IMR-90 (cell line): ENCODE data around the gene HNRNPC. TPM values are rescaled to one million over a fixed set of nuclear protein-coding genes. Genes with fewer than 3 reads are reported as not detected.

Experiments used
- ATAC-seq: fragments of 200-7000 bp; cut with Tn5 transposase; 2 replicates; pipeline ENCODE4 v1.9.1; 2020; ENCODE audit warnings: low read depth, mild to moderate bottlenecking, moderate library complexity
- BruUV-seq: library from RNA; stranded (reverse); fragments of 400-500 nt; replicated peaks from 2 replicates; lab custom pipeline; 2021; lab: Mats Ljungman, UMichigan
- CTCF ChIA-PET: fragments of 300-600 bp; formaldehyde crosslinking; extraction: SDS; loops from one replicate; lab custom pipeline; 2021; ENCODE audit warnings: antibody characterized with exemption; lab: Yijun Ruan, JAX
- POLR2A ChIA-PET: fragments of 300-600 bp; sonication (Branson Sonifier 250); formaldehyde crosslinking; loops from one replicate; lab custom pipeline; 2022; ENCODE audit warnings: antibody characterized with exemption; ENCODE audit not compliant: unreplicated experiment; lab: Charles Lee
- DNase-seq: peaks from one replicate; pipeline ENCODE4 v3.0.0; 2013
- H2AFZ ChIP-seq: replicated peaks from 2 replicates; pipeline ENCODE3; 2013; ENCODE audit warnings: low read length, mild to moderate bottlenecking; ENCODE audit not compliant: poor library complexity
- H2AK5ac ChIP-seq: 2 replicates; pipeline ENCODE4 v1.6.1; 2013; ENCODE audit warnings: low read depth, low read length, inconsistent platforms
- H2AK9ac ChIP-seq: replicated peaks from 2 replicates; pipeline ENCODE3; 2013; ENCODE audit warnings: mild to moderate bottlenecking, low read depth, low read length, moderate library complexity; ENCODE audit not compliant: poor library complexity
- H2BK120ac ChIP-seq: 2 replicates; pipeline ENCODE4 v1.6.1; 2013; ENCODE audit warnings: low read depth, low read length, inconsistent platforms
- H2BK15ac ChIP-seq: 3 replicates; pipeline ENCODE4 v1.6.1; 2013; ENCODE audit warnings: low read depth, low read length, inconsistent platforms
- H2BK20ac ChIP-seq: 2 replicates; pipeline ENCODE4 v1.6.1; 2013; ENCODE audit warnings: low read depth, mild to moderate bottlenecking, inconsistent platforms, low read length, moderate library complexity
- H2BK5ac ChIP-seq: 2 replicates; pipeline ENCODE4 v1.6.1; 2013; ENCODE audit warnings: mild to moderate bottlenecking, low read depth, low read length, inconsistent platforms; ENCODE audit not compliant: poor library complexity, severe bottlenecking
- H3K14ac ChIP-seq: replicated peaks from 2 replicates; pipeline ENCODE4 v1.6.1; 2013; ENCODE audit warnings: low read depth, low read length, inconsistent platforms
- H3K18ac ChIP-seq: 2 replicates; pipeline ENCODE4 v1.6.1; 2013; ENCODE audit warnings: low read depth, low read length, control low read depth
- H3K23ac ChIP-seq: 2 replicates; pipeline ENCODE4 v1.6.1; 2013; ENCODE audit warnings: low read depth, low read length, inconsistent platforms
- H3K27ac ChIP-seq: 2 replicates; pipeline ENCODE4 v1.5.1; 2013; ENCODE audit warnings: mild to moderate bottlenecking, control low read depth, low read length; ENCODE audit not compliant: insufficient read depth
- H3K27me3 ChIP-seq: 2 replicates; pipeline ENCODE4 v1.6.1; 2013; ENCODE audit warnings: low read length; ENCODE audit not compliant: control insufficient read depth, insufficient read depth
- H3K36me3 ChIP-seq: 2 replicates; pipeline ENCODE4 v1.6.1; 2013; ENCODE audit warnings: low read length, mixed read lengths; ENCODE audit not compliant: control insufficient read depth, insufficient read depth
- H3K4ac ChIP-seq: 2 replicates; pipeline ENCODE4 v1.6.1; 2013; ENCODE audit warnings: low read depth, low read length, inconsistent platforms
- H3K4me1 ChIP-seq: 2 replicates; pipeline ENCODE4 v1.6.1; 2013; ENCODE audit warnings: low read length, mixed read lengths; ENCODE audit not compliant: control insufficient read depth, insufficient read depth
- H3K4me2 ChIP-seq: 2 replicates; pipeline ENCODE4 v1.6.1; 2013; ENCODE audit warnings: low read depth, mild to moderate bottlenecking, control low read depth, low read length, moderate library complexity
- H3K4me3 ChIP-seq: 2 replicates; pipeline ENCODE4 v1.5.1; 2013; ENCODE audit warnings: low read depth, mild to moderate bottlenecking, control low read depth, low read length, moderate library complexity; ENCODE audit not compliant: insufficient read depth
- H3K56ac ChIP-seq: 2 replicates; pipeline ENCODE4 v1.6.1; 2013; ENCODE audit warnings: low read length, inconsistent platforms; ENCODE audit not compliant: insufficient read depth; ENCODE audit errors: extremely low read depth
- H3K79me1 ChIP-seq, 2 experiments: 2 replicates each; pipeline ENCODE4 v1.6.1; 2013; ENCODE audit warnings: low read length in 2 of 2, inconsistent platforms in 1 of 2, low read depth in 1 of 2
- H3K9ac ChIP-seq: 2 replicates; pipeline ENCODE4 v1.6.1; 2013; ENCODE audit warnings: low read depth, low read length, control low read depth
- H3K9me1 ChIP-seq: 2 replicates; pipeline ENCODE4 v1.6.1; 2013; ENCODE audit warnings: low read length, inconsistent platforms; ENCODE audit not compliant: insufficient read depth
- H3K9me3 ChIP-seq: 2 replicates; pipeline ENCODE4 v1.6.1; 2013; ENCODE audit warnings: low read length; ENCODE audit not compliant: control insufficient read depth, insufficient read depth
- H4K20me1 ChIP-seq: 2 replicates; pipeline ENCODE4 v1.6.1; 2013; ENCODE audit warnings: low read length, inconsistent platforms; ENCODE audit not compliant: insufficient read depth
- H4K5ac ChIP-seq: 2 replicates; pipeline ENCODE4 v1.6.1; 2013; ENCODE audit warnings: mild to moderate bottlenecking, low read depth, low read length, control low read depth
- H4K8ac ChIP-seq, 2 experiments: 2 replicates each; pipeline ENCODE4 v1.6.1; 2013; ENCODE audit warnings: low read depth in 2 of 2, low read length in 2 of 2, control low read depth in 1 of 2, inconsistent platforms in 1 of 2
- H4K91ac ChIP-seq: 2 replicates; pipeline ENCODE4 v1.6.1; 2013; ENCODE audit warnings: low read depth, low read length, inconsistent platforms; ENCODE audit not compliant: insufficient read depth
- BHLHE40 ChIP-seq: fragments of 150-350 bp; IDR thresholded peaks from 2 replicates; pipeline ENCODE4 v1.6.1; 2016; ENCODE audit warnings: mild to moderate bottlenecking, low read depth, low read length
- CEBPB ChIP-seq: IDR thresholded peaks from 2 replicates; pipeline ENCODE4 v1.6.1; 2012; ENCODE audit warnings: low read depth, low read length, improper control_type of control experiment
- FOS ChIP-seq: fragments of 150-350 bp; IDR thresholded peaks from 2 replicates; pipeline ENCODE4 v1.6.1; 2016; ENCODE audit warnings: low read depth, low read length
- MAFK ChIP-seq: IDR thresholded peaks from 2 replicates; pipeline ENCODE4 v1.6.1; 2012; ENCODE audit warnings: low read depth, low read length, improper control_type of control experiment
- MXI1 ChIP-seq: IDR thresholded peaks from 2 replicates; pipeline ENCODE4 v1.6.1; 2012; ENCODE audit warnings: low read depth, mild to moderate bottlenecking, low read length, moderate library complexity, borderline replicate concordance
- NFE2L2 ChIP-seq: fragments of 150-350 bp; IDR thresholded peaks from 2 replicates; pipeline ENCODE4 v1.6.1; 2016; ENCODE audit warnings: low read depth, mild to moderate bottlenecking, low read length
- RFX5 ChIP-seq: IDR thresholded peaks from 2 replicates; pipeline ENCODE4 v1.8.0; 2012; ENCODE audit warnings: low read depth, mild to moderate bottlenecking, low read length, moderate library complexity
- SMC3 ChIP-seq: fragments of 150-350 bp; IDR thresholded peaks from 2 replicates; pipeline ENCODE4 v1.6.1; 2016; ENCODE audit warnings: low read depth, mild to moderate bottlenecking, antibody characterized with exemption, low read length, moderate library complexity
- WGBS, 2 experiments: methylation state at CpG; one replicate each; pipeline versions ENCODE4 v1.1.5 to v1.1.7; 2013; ENCODE audit warnings: missing lambda C conversion rate in 2 of 2; ENCODE audit not compliant: insufficient read length in 1 of 2; ENCODE audit errors: extremely low coverage in 2 of 2; 5-methylcytosine and 5-hydroxymethylcytosine counted together
- dilution Hi-C: fragments of 300-500 bp; cut with HindIII; formaldehyde crosslinking; loops from one replicate; pipeline ENCODE4 v1.14.3; 2018; ENCODE audit warnings: low sequenced_read_pairs; ENCODE audit not compliant: unreplicated experiment
- in situ Hi-C: fragments of 300-500 bp; cut with MboI; formaldehyde crosslinking; loops from 3 replicates; pipeline ENCODE4 v1.14.3; 2019; ENCODE audit warnings: low sequenced_read_pairs, inconsistent platforms, mixed read lengths
- intact Hi-C: fragments of 100-400 bp; cut with micrococcal nuclease; formaldehyde crosslinking; loops from 2 replicates; pipeline ENCODE4 v1.10.0; 2022
- polyA plus RNA-seq, 3 experiments: library from polyadenylated mRNA; depleted of rRNA; stranded (reverse); fragments of >200 nt; gene quantifications; 2 replicates each; pipeline ENCODE4 v1.2.3, GENCODE V29; 2012; ENCODE audit warnings: low replicate concordance in 1 of 3
- total RNA-seq: library from RNA; depleted of rRNA; stranded (reverse); fragments of >200 nt; gene quantifications from 2 replicates; pipeline ENCODE4 v1.2.3, GENCODE V29; 2012
- TF ChIP-seq, protein P1 (sequence below): conservative IDR thresholded peaks from 2 replicates; pipeline ENCODE4 v1.5.1; 2012; ENCODE audit warnings: mild to moderate bottlenecking, low read depth, low read length, improper control_type of control experiment

The HNRNPC gene
- total and polyA plus RNA-seq, 2 of the 4 experiments (the other 2 are of a cell fraction), result 308 to 615 TPM

DNA sequence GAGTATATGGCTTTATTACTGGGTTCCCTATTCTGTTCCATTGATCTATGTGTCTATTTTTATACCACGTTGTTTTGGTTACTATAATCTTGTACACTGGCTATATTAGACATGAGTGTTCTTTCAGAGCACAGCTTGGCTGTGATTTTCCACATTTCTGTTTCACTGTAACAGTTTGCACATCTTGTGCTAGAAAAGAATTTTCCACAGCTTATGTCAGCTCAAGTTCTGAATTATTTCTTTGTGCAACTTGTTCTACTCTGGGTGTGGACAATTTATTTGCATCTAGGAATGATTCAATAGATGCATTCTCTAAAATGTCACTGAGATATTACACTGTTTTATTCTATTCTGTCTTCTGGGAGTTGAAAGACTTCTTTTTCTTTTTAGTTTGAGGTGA lies 85.0 kb downstream of the HNRNPC start:
- intact Hi-C loops, result no loop called here
- H3K56ac ChIP-seq, result no peak overlapping the region
- no peak overlapping the region for H4K91ac ChIP-seq
- H3K9me3 ChIP-seq, result no peaks in the 10 kb centered on the region
- no CpG with 5 or more reads among the region's 1 CpG for WGBS, 2 experiments
- ChIA-PET POLR2A (no interaction called here), CTCF (no interaction called here)
- H3K4me3 ChIP-seq, result no peak overlapping the region
- H2AK9ac ChIP-seq, result no peak overlapping the region
- ATAC-seq (no peak), DNase-seq (no peak)
- no peak overlapping the region for H3K9ac ChIP-seq
- no peak overlapping the region for H3K14ac ChIP-seq
- dilution Hi-C loops, result no loop called here
- in situ Hi-C loops, result no loop called here
- H4K5ac ChIP-seq, result no peak overlapping the region
- H3K79me1 ChIP-seq, result no peaks in the 10 kb centered on the region
- H3K9me1 ChIP-seq, result no peaks in the 10 kb centered on the region
- no TSS peak for BruUV-seq
- H3K4me1 ChIP-seq, result no peaks in the 10 kb centered on the region
- no peak overlapping the region for H2AK5ac ChIP-seq
- no peaks in the 10 kb centered on the region for H4K20me1 ChIP-seq
- H4K8ac ChIP-seq, result no peak overlapping the region
- H3K36me3 ChIP-seq, result no peaks in the 10 kb centered on the region
- H2AFZ ChIP-seq, result no peak overlapping the region
- H2BK15ac ChIP-seq, result no peak overlapping the region
- H3K27me3 ChIP-seq, result 0 out of 2 replicates have a peak, but pooled peaks cover 2% of the 10 kb centered on the region
- H2BK5ac ChIP-seq, result no peak overlapping the region
- no peak overlapping the region for H3K18ac ChIP-seq
- H3K4ac ChIP-seq, result no peak overlapping the region
- no peak overlapping the region for H2BK20ac ChIP-seq
- H3K27ac ChIP-seq, result no peak overlapping the region
- no peak overlapping the region for H2BK120ac ChIP-seq
- no peak overlapping the region for H3K23ac ChIP-seq
- H3K4me2 ChIP-seq, result no peak overlapping the region
- TF ChIP-seq, protein P1, sequence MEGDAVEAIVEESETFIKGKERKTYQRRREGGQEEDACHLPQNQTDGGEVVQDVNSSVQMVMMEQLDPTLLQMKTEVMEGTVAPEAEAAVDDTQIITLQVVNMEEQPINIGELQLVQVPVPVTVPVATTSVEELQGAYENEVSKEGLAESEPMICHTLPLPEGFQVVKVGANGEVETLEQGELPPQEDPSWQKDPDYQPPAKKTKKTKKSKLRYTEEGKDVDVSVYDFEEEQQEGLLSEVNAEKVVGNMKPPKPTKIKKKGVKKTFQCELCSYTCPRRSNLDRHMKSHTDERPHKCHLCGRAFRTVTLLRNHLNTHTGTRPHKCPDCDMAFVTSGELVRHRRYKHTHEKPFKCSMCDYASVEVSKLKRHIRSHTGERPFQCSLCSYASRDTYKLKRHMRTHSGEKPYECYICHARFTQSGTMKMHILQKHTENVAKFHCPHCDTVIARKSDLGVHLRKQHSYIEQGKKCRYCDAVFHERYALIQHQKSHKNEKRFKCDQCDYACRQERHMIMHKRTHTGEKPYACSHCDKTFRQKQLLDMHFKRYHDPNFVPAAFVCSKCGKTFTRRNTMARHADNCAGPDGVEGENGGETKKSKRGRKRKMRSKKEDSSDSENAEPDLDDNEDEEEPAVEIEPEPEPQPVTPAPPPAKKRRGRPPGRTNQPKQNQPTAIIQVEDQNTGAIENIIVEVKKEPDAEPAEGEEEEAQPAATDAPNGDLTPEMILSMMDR, result no peak
- TF ChIP-seq FOS (no peak), NFE2L2 (no peak), BHLHE40 (no peak), MAFK (no peak), SMC3 (no peak), CEBPB (no peak), MXI1 (no peak), RFX5 (no peak)
